ENCODE measurements around the gene DPYSL5.
"Not testable (repeated sequence)": the region's sequence is repeated elsewhere in the genome, so short reads cannot be mapped to it uniquely, and the experiment has no call there.

DPYSL5 gene, protein sequence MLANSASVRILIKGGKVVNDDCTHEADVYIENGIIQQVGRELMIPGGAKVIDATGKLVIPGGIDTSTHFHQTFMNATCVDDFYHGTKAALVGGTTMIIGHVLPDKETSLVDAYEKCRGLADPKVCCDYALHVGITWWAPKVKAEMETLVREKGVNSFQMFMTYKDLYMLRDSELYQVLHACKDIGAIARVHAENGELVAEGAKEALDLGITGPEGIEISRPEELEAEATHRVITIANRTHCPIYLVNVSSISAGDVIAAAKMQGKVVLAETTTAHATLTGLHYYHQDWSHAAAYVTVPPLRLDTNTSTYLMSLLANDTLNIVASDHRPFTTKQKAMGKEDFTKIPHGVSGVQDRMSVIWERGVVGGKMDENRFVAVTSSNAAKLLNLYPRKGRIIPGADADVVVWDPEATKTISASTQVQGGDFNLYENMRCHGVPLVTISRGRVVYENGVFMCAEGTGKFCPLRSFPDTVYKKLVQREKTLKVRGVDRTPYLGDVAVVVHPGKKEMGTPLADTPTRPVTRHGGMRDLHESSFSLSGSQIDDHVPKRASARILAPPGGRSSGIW

DNA sequence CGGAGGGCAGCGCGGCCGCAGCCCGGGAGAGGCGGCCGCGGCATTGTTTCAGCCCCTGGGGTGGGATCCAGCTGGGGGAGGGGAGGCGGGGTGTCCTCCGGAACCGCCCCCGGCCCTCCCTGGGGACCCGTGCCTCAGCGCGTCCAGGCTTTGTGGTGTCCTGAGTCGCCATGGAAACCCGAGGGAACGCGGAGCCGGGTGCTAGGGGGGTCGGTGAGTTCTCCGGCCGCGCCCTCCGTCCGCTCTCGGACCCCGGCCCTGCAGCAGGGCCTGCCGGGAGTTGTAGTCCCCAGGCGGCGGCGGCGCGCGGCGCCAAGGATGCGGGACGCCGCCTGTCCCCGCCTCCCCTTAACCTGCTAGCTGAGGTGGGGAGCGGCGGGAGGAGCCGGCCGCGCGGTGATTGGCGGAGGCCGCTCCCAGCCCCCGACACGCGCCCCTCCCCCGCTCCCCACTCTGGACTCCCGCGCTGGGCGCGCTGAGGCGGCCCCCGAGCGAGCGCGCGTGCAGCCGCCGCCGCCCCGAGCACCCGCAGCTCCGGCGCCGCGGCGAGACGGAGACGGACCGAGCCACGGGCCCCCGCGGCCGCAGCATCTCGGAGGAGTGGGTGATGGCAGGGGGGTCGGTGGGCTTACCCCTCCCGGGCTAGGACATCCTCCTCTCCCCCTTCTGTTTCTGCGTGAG, at the start of gene DPYSL5:
DPYSL5 (plus strand) TSS at position 478 of the 681 bp plus-strand sequence. CDS start 50,368 bp downstream, outside the sequence.
- DNase-seq (ENCODE audit: low spot score) = peak; percentile 76

DNA sequence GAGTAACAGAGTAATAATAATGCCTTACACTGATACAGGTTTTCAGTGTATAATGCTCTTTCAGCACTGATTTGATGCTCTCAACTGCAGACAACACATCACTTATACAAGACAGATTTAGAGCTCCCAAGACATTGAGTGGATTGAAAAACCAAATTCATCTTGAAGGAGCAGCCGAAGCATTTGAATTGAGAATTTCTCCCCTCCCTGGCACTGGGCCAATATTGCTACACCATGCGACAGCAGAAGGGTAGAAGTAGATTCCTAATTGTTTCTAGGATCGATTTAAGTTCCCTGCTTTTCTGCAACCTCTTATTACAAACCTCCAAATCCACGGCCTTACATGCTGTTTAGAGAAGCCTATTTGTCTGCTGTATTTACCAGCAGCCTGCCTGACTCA, 46.6 kb upstream of the DPYSL5 start:
- no peak for DNase-seq (ENCODE audit: low spot score)

DNA sequence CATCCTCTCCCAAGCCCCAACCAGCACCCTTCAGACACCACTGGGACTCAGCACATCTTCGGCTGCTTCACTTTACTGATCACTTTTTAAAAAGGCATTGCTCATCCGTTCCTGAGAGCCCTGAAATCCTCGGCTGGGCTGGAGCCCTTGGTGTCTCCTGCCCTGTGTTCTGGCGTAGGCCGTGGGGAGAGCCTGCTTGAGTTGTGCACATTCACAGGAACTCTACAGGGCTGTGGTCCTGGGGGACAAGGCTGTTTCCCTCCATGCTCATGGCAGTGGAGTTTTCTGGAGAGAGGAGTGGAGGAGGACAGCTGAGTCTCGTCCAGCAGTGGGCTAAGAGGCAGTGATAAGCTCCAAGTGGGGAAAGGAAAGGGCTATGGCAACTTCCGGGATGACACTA, 46.1 kb upstream of the DPYSL5 start:
- DNase-seq (ENCODE audit: low spot score) = no peak

DNA sequence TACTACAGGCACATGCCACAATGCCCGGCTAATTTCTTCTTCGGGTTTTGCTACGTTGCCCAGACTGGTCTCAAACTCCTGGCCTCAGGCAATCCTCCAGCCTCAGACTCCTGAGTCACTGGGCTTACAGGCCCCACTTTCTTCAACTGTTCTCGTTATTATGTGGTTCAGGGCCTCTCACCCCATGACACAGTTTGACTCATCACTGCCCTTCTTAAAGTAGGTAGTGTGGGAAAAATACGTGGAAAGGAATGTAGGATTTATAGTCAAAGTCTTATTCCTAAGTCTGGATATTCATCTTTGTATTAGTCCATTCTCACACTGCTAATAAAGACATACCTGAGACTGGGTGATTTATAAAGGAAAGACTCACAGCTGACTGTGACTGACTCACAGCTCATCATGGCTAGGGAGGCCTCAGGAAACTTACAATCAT, 42.7 kb upstream of the DPYSL5 start:
- no peak for DNase-seq (ENCODE audit: low spot score)

GRCh38 chr2:26807788-26808460, 40.0 kb upstream of the DPYSL5 start:
- peak; percentile 58 for DNase-seq (ENCODE audit: low spot score)

DNA sequence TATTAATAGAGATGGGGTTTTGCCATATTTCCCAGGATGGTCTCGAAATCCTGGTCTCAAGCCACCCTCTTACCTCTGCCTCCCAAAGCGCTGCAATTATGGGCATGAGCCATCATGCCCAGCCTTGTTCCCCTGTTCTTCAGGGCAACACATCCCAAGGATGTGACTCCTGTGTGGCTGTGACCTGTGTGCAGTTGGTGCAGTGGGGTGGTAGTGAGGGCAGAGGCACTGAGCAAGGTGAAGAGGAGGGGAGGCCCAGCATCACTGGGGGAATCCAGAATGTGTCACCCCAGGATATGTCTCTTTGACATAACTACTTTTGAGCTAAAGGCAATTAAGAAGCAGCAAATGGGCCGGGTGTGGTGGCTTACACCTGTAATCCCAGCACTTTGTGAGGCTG, 38.7 kb upstream of the DPYSL5 start:
- no peak for DNase-seq (ENCODE audit: low spot score)

- DNase-seq (ENCODE audit: low spot score) = peak; percentile 68
Observed at GRCh38 chr2:26809876-26810577, 37.9 kb upstream of the DPYSL5 start.

GRCh38 chr2:26811261-26811660, 36.7 kb upstream of the DPYSL5 start:
- peak; percentile 33 for DNase-seq (ENCODE audit: low spot score)

DNA sequence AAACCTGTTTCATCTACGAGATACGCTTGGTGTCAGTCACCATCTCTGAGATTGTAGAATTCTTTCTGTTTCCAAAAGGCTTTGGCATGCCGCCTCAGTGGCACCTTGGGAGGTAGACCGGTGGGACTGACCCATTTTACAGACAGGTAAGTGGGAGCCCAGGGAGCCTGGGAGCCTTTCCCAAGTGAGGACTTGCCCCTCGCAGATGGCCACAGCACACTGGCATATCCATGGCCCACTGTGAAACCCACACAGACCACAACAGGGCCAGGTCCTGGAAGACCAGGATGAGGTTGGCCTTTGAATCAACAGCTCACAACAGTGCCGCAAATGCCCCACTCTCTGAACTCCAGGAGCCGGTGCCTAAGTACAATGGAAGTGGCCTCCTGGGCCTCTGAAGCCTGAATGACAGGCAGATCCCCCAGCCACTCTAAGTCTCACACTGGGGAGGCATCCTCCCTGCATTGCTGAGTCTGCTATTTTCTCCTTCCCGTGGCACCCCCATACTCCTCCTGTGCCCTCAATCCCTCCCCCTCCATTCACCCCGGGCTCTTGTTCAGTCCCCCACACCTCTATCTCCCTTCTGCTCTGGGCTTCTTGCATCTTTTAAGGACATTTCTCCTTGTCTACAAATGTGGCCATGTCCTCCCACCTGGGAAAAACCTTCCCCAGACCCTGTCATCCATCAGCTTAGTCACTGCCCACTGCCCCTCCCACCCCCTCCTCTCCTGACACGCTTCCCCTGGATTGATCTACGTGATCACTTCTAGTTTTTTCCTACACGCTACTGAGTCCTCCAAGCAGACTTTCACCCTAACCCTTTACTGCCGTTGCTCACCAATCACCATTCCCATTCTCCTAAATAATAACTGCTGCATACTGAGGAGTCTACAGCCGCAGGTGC, 35.9 kb upstream of the DPYSL5 start:
- no peak for DNase-seq (ENCODE audit: low spot score)

GRCh38 chr2:26812731-26813130, 35.2 kb upstream of the DPYSL5 start:
- DNase-seq (ENCODE audit: low spot score) = no peak

GRCh38 chr2:26814072-26814765, 33.7 kb upstream of the DPYSL5 start:
- DNase-seq (ENCODE audit: low spot score) = not testable (repeated sequence)

GRCh38 chr2:26816893-26817292, 31.0 kb upstream of the DPYSL5 start:
- no peak for DNase-seq (ENCODE audit: low spot score)

DNA sequence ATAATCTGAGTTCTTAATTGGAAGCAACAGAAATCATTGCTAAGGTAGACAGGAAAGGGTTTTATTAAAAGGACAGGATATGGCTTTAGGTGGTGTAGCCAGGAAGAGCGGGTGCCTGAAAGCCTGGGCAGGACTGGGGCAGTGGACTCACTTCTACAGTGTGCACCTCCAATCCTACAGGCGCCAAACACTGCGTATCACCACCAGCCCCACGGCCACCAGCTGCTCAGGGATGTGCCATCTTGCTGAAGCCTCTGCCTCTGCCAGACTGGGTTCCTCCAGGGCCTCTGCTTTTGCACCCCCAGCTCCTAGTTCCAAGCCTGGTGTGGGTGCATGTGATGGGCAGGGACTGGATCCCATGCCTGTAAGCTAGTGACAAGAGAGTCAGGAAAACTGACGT, 29.7 kb upstream of the DPYSL5 start:
- DNase-seq (ENCODE audit: low spot score) = no peak

DNA sequence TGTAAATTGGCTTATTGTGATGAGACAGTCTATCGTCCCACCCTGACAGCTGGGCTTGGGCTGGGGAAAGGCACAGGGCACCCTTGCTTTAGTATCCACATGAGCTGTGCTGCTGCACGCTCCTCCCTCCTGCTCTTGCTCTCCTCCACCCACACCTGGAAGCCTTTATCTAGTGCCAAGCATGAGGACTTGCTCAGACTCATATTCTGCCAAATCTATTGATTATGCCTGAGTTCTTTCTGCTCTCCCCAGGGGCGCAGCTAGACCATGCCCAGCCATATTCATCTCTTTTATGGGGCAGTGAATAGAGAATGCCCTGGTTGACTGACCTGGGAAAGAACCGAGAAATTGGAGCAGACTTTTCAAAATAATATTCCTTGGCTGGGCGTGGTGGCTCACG, 29.0 kb upstream of the DPYSL5 start:
- DNase-seq (ENCODE audit: low spot score) = no peak

- DNase-seq (ENCODE audit: low spot score) = no peak
Observed at GRCh38 chr2:26820932-26821331, 27.0 kb upstream of the DPYSL5 start.

GRCh38 chr2:26822877-26823276, 25.1 kb upstream of the DPYSL5 start:
- no peak for DNase-seq (ENCODE audit: low spot score)

DNA sequence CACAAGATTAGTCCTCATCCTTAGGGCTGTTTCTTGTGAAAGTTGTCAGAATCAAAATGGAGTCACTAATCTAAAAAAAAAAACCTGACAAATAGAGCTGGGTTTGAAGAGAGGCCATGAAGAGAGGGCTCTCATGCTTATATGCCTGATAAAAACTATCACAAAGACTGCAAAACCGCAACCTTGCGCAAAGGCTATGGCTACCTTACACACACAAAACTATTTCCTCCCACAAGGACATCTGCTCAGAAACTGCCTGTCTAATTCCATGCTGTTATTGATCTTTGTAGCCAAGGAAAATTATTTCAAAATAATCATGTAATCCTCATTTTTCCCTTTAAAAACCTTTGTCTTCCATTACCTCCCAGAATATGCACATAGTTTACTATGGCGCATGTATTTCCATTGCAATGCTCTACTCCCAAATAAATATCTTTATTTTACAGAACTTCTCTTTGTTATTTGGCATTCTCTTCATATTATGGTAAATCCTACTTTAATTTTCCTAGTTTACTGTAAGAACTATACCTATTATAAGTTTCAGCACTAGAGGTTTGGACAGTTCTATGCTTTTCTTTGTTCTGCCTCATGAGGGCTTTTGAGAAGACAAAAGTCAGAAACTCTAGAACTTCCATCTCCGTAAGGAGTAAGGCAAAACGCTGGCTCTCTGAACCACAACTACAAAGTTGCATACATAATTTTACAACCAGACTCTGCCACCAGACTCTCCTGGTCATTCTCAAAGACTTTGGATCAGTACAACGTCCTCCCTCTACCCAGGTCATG, 9.6 kb upstream of the DPYSL5 start:
- no peak for DNase-seq (ENCODE audit: low spot score)

- DNase-seq (ENCODE audit: low spot score) = no peak
Observed at GRCh38 chr2:26840937-26841610, 6.9 kb upstream of the DPYSL5 start.

DNA sequence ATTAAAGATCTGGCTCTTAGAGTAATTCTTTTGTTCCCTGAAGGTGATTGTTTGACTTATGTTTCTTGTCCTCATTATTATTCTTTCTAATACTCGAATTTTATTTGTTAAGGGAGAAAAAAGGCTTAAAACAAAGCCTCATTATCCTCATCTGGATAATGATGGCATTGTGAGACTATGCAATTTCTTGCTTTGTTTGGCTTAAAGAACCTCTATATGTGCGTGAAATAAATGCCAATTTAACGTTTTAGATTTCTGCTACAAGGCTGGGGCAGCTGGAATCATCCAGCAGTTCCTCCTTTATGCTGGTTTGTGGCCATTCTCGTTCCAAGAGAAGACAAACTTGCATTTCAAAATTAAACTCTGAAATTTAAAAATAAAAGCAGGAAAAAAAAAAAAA, 4.9 kb upstream of the DPYSL5 start:
- no peak for DNase-seq (ENCODE audit: low spot score)
